ENCODE measurements around the gene ZNF541. TPM values are rescaled to one million over a fixed set of nuclear protein-coding genes. Genes with fewer than 3 reads are reported as not detected.

The ZNF541 gene
- polyA plus RNA-seq, 3 donors = not detected

GRCh38 chr19:47618771-47619170 lies 45.8 kb upstream of the ZNF541 start:
- H3K27me3 ChIP-seq (ENCODE audit: control insufficient read depth in 2 of 2, insufficient read depth in 2 of 2, low read length in 2 of 2) = no peaks in the 10 kb centered on the region
- peaks cover 0 to 2% (median 0%) of the 10 kb centered on the region in 7 donors for H3K9me3 Mint-ChIP-seq
- 100% methylated on average over 9 of the region's 14 CpGs for WGBS (ENCODE audit: insufficient coverage)
- H3K27ac ChIP-seq (ENCODE audit: low read depth in 1 of 2, low read length in 2 of 2) = no peak overlapping the region
- peaks cover 19% of the 10 kb centered on the region for H3K4me1 Mint-ChIP-seq
- H3K27ac Mint-ChIP-seq = no peak overlapping the region
- peaks cover 2 to 25% of the 10 kb centered on the region in 2 donors for H3K36me3 ChIP-seq (replicated peaks in 1 of 2; ENCODE audit: control insufficient read depth in 1 of 2, insufficient read depth in 2 of 2, low read length in 2 of 2)
- DNase-seq = no peak
- H3K79me2 ChIP-seq (ENCODE audit: insufficient read depth, low read length) = peaks cover 85% of the 10 kb centered on the region
- no peak overlapping the region for H2AFZ ChIP-seq (ENCODE audit: insufficient read depth, low read depth, low read length, poor library complexity, severe bottlenecking)
- peaks cover 22 to 52% of the 10 kb centered on the region in 2 donors for H3K36me3 Mint-ChIP-seq
- H3K9ac ChIP-seq (ENCODE audit: insufficient read depth, low read length, poor library complexity, severe bottlenecking) = no peak overlapping the region
- no peak overlapping the region for H3K4me2 ChIP-seq (replicated peaks; ENCODE audit: extremely low read depth, low read length, poor library complexity, severe bottlenecking)
- intact Hi-C loops (cut with micrococcal nuclease) = no loop called here
- no peak overlapping the region for H3K4me3 Mint-ChIP-seq
- H3K27me3 Mint-ChIP-seq (ENCODE audit: low read depth in 3 of 3) = peaks cover 0 to 2% (median 1%) of the 10 kb centered on the region in 3 donors
- no peak overlapping the region for H3K4me3 ChIP-seq (replicated peaks in 1 of 3; ENCODE audit: low read depth in 2 of 3, low read length in 3 of 3)
- H4K20me1 ChIP-seq (ENCODE audit: insufficient read depth, low read length) = peaks cover 92% of the 10 kb centered on the region
- no peak for TF ChIP-seq CTCF (IDR thresholded peaks at IDR 0.05)
- no peaks in the 10 kb centered on the region for H3K9me3 ChIP-seq (replicated peaks in 1 of 2; ENCODE audit: control insufficient read depth in 1 of 2, insufficient read depth in 1 of 2, low read length in 2 of 2)
- peaks cover 14 to 15% of the 10 kb centered on the region in 2 donors for H3K4me1 ChIP-seq (ENCODE audit: control insufficient read depth in 1 of 2, insufficient read depth in 2 of 2, low read length in 2 of 2)

- H3K27ac Mint-ChIP-seq = peak overlapping the region in 3 of 7 donors; percentile 30 to 62 (median 50)
- H3K27ac ChIP-seq (ENCODE audit: low read depth in 1 of 2, low read length in 2 of 2) = no peak overlapping the region
- H3K9me3 Mint-ChIP-seq = peaks cover 0 to 2% (median 0%) of the 10 kb centered on the region in 7 donors
- no peak overlapping the region for H3K4me3 ChIP-seq (replicated peaks in 1 of 3; ENCODE audit: low read depth in 2 of 3, low read length in 3 of 3)
- no peak overlapping the region for H2AFZ ChIP-seq (ENCODE audit: insufficient read depth, low read depth, low read length, poor library complexity, severe bottlenecking)
- WGBS (ENCODE audit: insufficient coverage) = 99% methylated on average over 7 of the region's 7 CpGs
- H3K4me3 Mint-ChIP-seq = no peak overlapping the region
- no peaks in the 10 kb centered on the region for H3K27me3 ChIP-seq (ENCODE audit: control insufficient read depth in 2 of 2, insufficient read depth in 2 of 2, low read length in 2 of 2)
- H3K36me3 ChIP-seq (replicated peaks in 1 of 2; ENCODE audit: control insufficient read depth in 1 of 2, insufficient read depth in 2 of 2, low read length in 2 of 2) = peaks cover 4 to 22% of the 10 kb centered on the region in 2 donors
- H3K79me2 ChIP-seq (ENCODE audit: insufficient read depth, low read length) = peaks cover 94% of the 10 kb centered on the region
- H3K27me3 Mint-ChIP-seq (ENCODE audit: low read depth in 3 of 3) = peaks cover 0 to 2% (median 1%) of the 10 kb centered on the region in 3 donors
- H3K4me1 ChIP-seq (ENCODE audit: control insufficient read depth in 1 of 2, insufficient read depth in 2 of 2, low read length in 2 of 2) = peaks cover 19 to 22% of the 10 kb centered on the region in 2 donors
- peaks cover 38% of the 10 kb centered on the region for H3K4me1 Mint-ChIP-seq
- peaks cover 97% of the 10 kb centered on the region for H4K20me1 ChIP-seq (ENCODE audit: insufficient read depth, low read length)
- no peaks in the 10 kb centered on the region for H3K9me3 ChIP-seq (replicated peaks in 1 of 2; ENCODE audit: control insufficient read depth in 1 of 2, insufficient read depth in 1 of 2, low read length in 2 of 2)
- peaks cover 17 to 46% of the 10 kb centered on the region in 2 donors for H3K36me3 Mint-ChIP-seq
- no peak overlapping the region for H3K9ac ChIP-seq (ENCODE audit: insufficient read depth, low read length, poor library complexity, severe bottlenecking)
- intact Hi-C loops (cut with micrococcal nuclease) = no loop called here
- no peak for DNase-seq
- no peak for TF ChIP-seq CTCF (IDR thresholded peaks at IDR 0.05)
- H3K4me2 ChIP-seq (replicated peaks; ENCODE audit: extremely low read depth, low read length, poor library complexity, severe bottlenecking) = no peak overlapping the region
Observed at GRCh38 chr19:47615714-47616113, 42.8 kb upstream of the ZNF541 start.

All from CD14-positive monocyte (primary cell).